GM19351 (cell line): ENCODE measurements around the gene MEGF8.
"Not testable (repeated sequence)": the region's sequence is repeated elsewhere in the genome, so short reads cannot be mapped to it uniquely, and the experiment has no call there.

Experiments
- ATAC-seq: cut with Tn5 transposase; IDR thresholded peaks from one replicate; pipeline ENCODE4 v1.9.1; 2021; ENCODE audit warnings: mild to moderate bottlenecking, moderate library complexity; ENCODE audit not compliant: unreplicated experiment

The MEGF8 gene

GRCh38 chr19:42328854-42329253 is 3.4 kb downstream of the MEGF8 start:
- ATAC-seq = no peak

GRCh38 chr19:42330241-42330711 is 4.8 kb downstream of the MEGF8 start:
- ATAC-seq = no peak

- ATAC-seq = not testable (repeated sequence)
These were observed 5.9 kb downstream of the MEGF8 start for GRCh38 chr19:42331333-42331732.

- no peak for ATAC-seq
These were observed 6.6 kb downstream of the MEGF8 start for GRCh38 chr19:42332059-42332458.

GRCh38 chr19:42333018-42333417 is 7.6 kb downstream of the MEGF8 start:
- ATAC-seq = no peak

- ATAC-seq = no peak
These were observed 8.7 kb downstream of the MEGF8 start for GRCh38 chr19:42333975-42334696.

GRCh38 chr19:42334697-42335373 is 9.4 kb downstream of the MEGF8 start:
- ATAC-seq = no peak

- no peak for ATAC-seq
These were observed 10.0 kb downstream of the MEGF8 start for GRCh38 chr19:42335374-42335936.

- no peak for ATAC-seq
These were observed 10.5 kb downstream of the MEGF8 start for GRCh38 chr19:42335971-42336370.

- ATAC-seq = not testable (repeated sequence)
These were observed 13.9 kb downstream of the MEGF8 start for GRCh38 chr19:42339126-42339860.

GRCh38 chr19:42339922-42340321 is 14.5 kb downstream of the MEGF8 start:
- not testable (repeated sequence) for ATAC-seq

GRCh38 chr19:42343344-42344110 is 18.1 kb downstream of the MEGF8 start:
- no peak for ATAC-seq

- ATAC-seq = no peak
These were observed 19.0 kb downstream of the MEGF8 start for GRCh38 chr19:42344336-42344893.

- ATAC-seq = no peak
These were observed 19.9 kb downstream of the MEGF8 start for GRCh38 chr19:42345191-42345812.

- no peak for ATAC-seq
These were observed 22.8 kb downstream of the MEGF8 start for GRCh38 chr19:42348211-42348610.

GRCh38 chr19:42349378-42350107 is 24.1 kb downstream of the MEGF8 start:
- no peak for ATAC-seq

- ATAC-seq = no peak
These were observed 25.0 kb downstream of the MEGF8 start for GRCh38 chr19:42350417-42350816.

- ATAC-seq = no peak
These were observed 25.8 kb downstream of the MEGF8 start for GRCh38 chr19:42351079-42351735.
